Measurements from ENCODE around the gene ATXN10.

The ATXN10 gene

GRCh38 chr22:45830531-45831245 lies 159.1 kb downstream of the ATXN10 start:
- DNase-seq (ENCODE audit: low read depth), result no peak

- DNase-seq (ENCODE audit: low read depth), result no peak
Measured at GRCh38 chr22:45831394-45831793, 159.8 kb downstream of the ATXN10 start.

- no peak for DNase-seq (ENCODE audit: low read depth)
Measured at GRCh38 chr22:45832180-45832579, 160.5 kb downstream of the ATXN10 start.

- no peak for DNase-seq (ENCODE audit: low read depth)
Measured at GRCh38 chr22:45832959-45833580, 161.4 kb downstream of the ATXN10 start.

GRCh38 chr22:45833613-45834012 lies 162.0 kb downstream of the ATXN10 start:
- no peak for DNase-seq (ENCODE audit: low read depth)

GRCh38 chr22:45834241-45834640 lies 162.6 kb downstream of the ATXN10 start:
- no peak for DNase-seq (ENCODE audit: low read depth)

GRCh38 chr22:45834795-45835194 lies 163.2 kb downstream of the ATXN10 start:
- no peak for DNase-seq (ENCODE audit: low read depth)

- no peak for DNase-seq (ENCODE audit: low read depth)
Measured at GRCh38 chr22:45836418-45837169, 165.0 kb downstream of the ATXN10 start.

GRCh38 chr22:45837508-45837907 lies 165.9 kb downstream of the ATXN10 start:
- no peak for DNase-seq (ENCODE audit: low read depth)

- no peak for DNase-seq (ENCODE audit: low read depth)
Measured at GRCh38 chr22:45838305-45838887, 166.8 kb downstream of the ATXN10 start.

GRCh38 chr22:45840483-45840882 lies 168.8 kb downstream of the ATXN10 start:
- DNase-seq (ENCODE audit: low read depth), result no peak

- DNase-seq (ENCODE audit: low read depth), result no peak
Measured at GRCh38 chr22:45842291-45842991, 170.8 kb downstream of the ATXN10 start.

- DNase-seq (ENCODE audit: low read depth), result no peak
Measured at GRCh38 chr22:45843031-45843430, 171.4 kb downstream of the ATXN10 start.

GRCh38 chr22:45843986-45844385 lies 172.4 kb downstream of the ATXN10 start:
- DNase-seq (ENCODE audit: low read depth), result no peak

GRCh38 chr22:45845076-45845487 lies 173.4 kb downstream of the ATXN10 start:
- no peak for DNase-seq (ENCODE audit: low read depth)

GRCh38 chr22:45846952-45847351 lies 175.3 kb downstream of the ATXN10 start:
- no peak for DNase-seq (ENCODE audit: low read depth)

- DNase-seq (ENCODE audit: low read depth), result no peak
Measured at GRCh38 chr22:45848904-45849303, 177.3 kb downstream of the ATXN10 start.

- no peak for DNase-seq (ENCODE audit: low read depth)
Measured at GRCh38 chr22:45852826-45853225, 181.2 kb downstream of the ATXN10 start.

- no peak for DNase-seq (ENCODE audit: low read depth)
Measured at GRCh38 chr22:45855961-45856360, 184.3 kb downstream of the ATXN10 start.

- DNase-seq (ENCODE audit: low read depth), result no peak
Measured at GRCh38 chr22:45857519-45857918, 185.9 kb downstream of the ATXN10 start.

GRCh38 chr22:45859231-45860161 lies 187.9 kb downstream of the ATXN10 start:
- no peak for DNase-seq (ENCODE audit: low read depth)
